Measurements from ENCODE around the gene ABTB2. TPM values are rescaled to one million over a fixed set of nuclear protein-coding genes. Genes with fewer than 3 reads are reported as not detected.
A peak's percentile ranks its signal among the peaks of the same experiment; 100 is the strongest.

ABTB2 gene
- total RNA-seq, 4 donors from 2014 or later, result 3.4 to 6.2 (median 4.2) TPM

DNA sequence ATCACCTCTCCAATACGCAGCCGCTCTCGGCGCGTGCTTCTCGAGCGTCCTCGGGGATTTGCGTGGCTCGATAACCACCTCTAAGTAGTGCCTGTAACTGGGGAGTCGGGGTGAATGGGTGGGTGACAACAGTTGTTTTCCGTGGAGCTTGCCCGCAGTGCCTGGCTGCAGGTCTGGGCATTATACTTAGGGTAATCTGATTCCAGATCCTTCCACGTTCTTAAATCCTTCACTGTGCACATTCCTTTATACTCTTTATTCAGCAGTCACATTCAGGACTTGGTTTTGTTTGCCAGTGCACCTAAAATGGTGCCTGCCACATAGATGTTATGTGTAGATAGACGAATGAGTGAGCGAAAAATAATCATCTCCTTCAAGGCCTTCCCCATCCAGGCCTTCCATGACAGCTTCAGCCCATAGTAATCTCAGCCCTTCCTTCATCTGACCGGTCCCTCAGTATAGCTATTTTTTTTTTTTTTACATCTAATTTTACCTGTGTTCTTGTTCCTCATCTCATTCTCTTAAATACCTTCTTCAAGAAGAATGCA, 251.8 kb downstream of the ABTB2 start:
- TF ChIP-seq, protein P1, sequence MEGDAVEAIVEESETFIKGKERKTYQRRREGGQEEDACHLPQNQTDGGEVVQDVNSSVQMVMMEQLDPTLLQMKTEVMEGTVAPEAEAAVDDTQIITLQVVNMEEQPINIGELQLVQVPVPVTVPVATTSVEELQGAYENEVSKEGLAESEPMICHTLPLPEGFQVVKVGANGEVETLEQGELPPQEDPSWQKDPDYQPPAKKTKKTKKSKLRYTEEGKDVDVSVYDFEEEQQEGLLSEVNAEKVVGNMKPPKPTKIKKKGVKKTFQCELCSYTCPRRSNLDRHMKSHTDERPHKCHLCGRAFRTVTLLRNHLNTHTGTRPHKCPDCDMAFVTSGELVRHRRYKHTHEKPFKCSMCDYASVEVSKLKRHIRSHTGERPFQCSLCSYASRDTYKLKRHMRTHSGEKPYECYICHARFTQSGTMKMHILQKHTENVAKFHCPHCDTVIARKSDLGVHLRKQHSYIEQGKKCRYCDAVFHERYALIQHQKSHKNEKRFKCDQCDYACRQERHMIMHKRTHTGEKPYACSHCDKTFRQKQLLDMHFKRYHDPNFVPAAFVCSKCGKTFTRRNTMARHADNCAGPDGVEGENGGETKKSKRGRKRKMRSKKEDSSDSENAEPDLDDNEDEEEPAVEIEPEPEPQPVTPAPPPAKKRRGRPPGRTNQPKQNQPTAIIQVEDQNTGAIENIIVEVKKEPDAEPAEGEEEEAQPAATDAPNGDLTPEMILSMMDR (IDR thresholded peaks at IDR 0.05), result no peak
- DNase-seq (ENCODE audit: low spot score) (no peak), ATAC-seq (ENCODE audit: low FRiP score) (peak; percentile 19)

GRCh38 chr11:34105079-34105956, 252.5 kb downstream of the ABTB2 start, which contains the start of gene NAT10:
Gene NAT10 (plus strand): TSS chr11:34105629. CDS start chr11:34108226, 2,597 bp downstream.
- DNase-seq (ENCODE audit: low spot score) (peak; percentile 92), ATAC-seq (ENCODE audit: low FRiP score) (peak; percentile 93)
- TF ChIP-seq, protein P1 (IDR thresholded peaks at IDR 0.05), result no peak

DNA sequence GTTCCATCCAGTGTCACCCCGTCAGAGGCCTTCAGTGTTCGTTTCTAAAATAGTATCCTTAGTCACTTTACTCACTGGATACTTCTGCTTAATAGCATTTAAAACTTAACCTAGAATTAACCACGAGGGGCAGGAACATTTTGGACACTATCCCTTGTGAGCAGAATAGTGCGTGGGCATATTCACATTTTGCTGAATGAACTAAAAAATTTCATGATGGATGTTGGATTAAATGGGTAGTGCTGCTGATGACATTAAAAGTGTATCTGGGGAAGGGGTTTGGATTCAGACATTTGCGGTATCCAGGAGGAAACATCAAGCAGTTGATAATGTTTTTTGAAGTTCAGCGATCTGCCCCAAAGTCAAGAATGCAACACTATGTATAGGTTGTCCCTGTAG, 253.1 kb downstream of the ABTB2 start:
- TF ChIP-seq, protein P1 (IDR thresholded peaks at IDR 0.05), result no peak
- ATAC-seq (ENCODE audit: low FRiP score), result no peak

More for the DNA sequence above, 253.1 kb downstream of the ABTB2 start:
- no peak for DNase-seq (ENCODE audit: low spot score)

Small RNA genes within 50 kb of the gene (small RNA-seq; reads per million reads assigned to genes)
- gene AL035079.1, result not detected
- gene RF00019, result not detected

Other genes starting within 250 kb of the ABTB2 start
- 100 to 1,000 TPM; 228 to 429 (median 293) TPM for gene CAT, start 80.9 kb upstream of the ABTB2 start, total RNA-seq
- gene ELF5, start 155.8 kb upstream of the ABTB2 start, total RNA-seq, result not detected